ENCODE data around the gene TNS1. TPM values are rescaled to one million over a fixed set of nuclear protein-coding genes. Genes with fewer than 3 reads are reported as not detected.

Gene TNS1
- total and polyA plus RNA-seq, 2 donors: 8.3 to 21.3 TPM

- Histone ChIP-seq H3K27me3 (ENCODE audit: control insufficient read depth in 2 of 2, insufficient read depth in 1 of 2, low read length in 1 of 2) (no peaks in the 10 kb centered on the region), H3K36me3 (ENCODE audit: control insufficient read depth in 2 of 2, insufficient read depth in 2 of 2, low read length in 1 of 2) (no peaks in the 10 kb centered on the region), H3K4me3 (ENCODE audit: low read length in 2 of 2) (no peak overlapping the region), H3K27ac (ENCODE audit: low read depth in 1 of 2, low read length in 1 of 2) (no peak overlapping the region), H3K4me1 (ENCODE audit: control insufficient read depth in 2 of 2, insufficient read depth in 2 of 2, low read length in 2 of 2) (no peaks in the 10 kb centered on the region), H3K9me3 (ENCODE audit: control insufficient read depth in 2 of 2, insufficient read depth in 1 of 2, low read length in 1 of 2) (no peaks in the 10 kb centered on the region)
- DNase-seq (ENCODE audit: low read depth in 6 of 9, low spot score in 9 of 9): no peak
- WGBS: 83% methylated on average over 8 of the region's 8 CpGs
Observed at GRCh38 chr2:217797661-217798069, 205.1 kb downstream of the TNS1 start.

GRCh38 chr2:217797165-217797564, 205.6 kb downstream of the TNS1 start:
- Histone ChIP-seq H3K4me1 (ENCODE audit: control insufficient read depth in 2 of 2, insufficient read depth in 2 of 2, low read length in 2 of 2) (no peaks in the 10 kb centered on the region), H3K27ac (ENCODE audit: low read depth in 1 of 2, low read length in 1 of 2) (no peak overlapping the region), H3K9me3 (ENCODE audit: control insufficient read depth in 2 of 2, insufficient read depth in 1 of 2, low read length in 1 of 2) (no peaks in the 10 kb centered on the region), H3K4me3 (ENCODE audit: low read length in 2 of 2) (no peak overlapping the region), H3K36me3 (ENCODE audit: control insufficient read depth in 2 of 2, insufficient read depth in 2 of 2, low read length in 1 of 2) (no peaks in the 10 kb centered on the region), H3K27me3 (ENCODE audit: control insufficient read depth in 2 of 2, insufficient read depth in 1 of 2, low read length in 1 of 2) (no peaks in the 10 kb centered on the region)
- WGBS: 83% methylated on average over 3 of the region's 3 CpGs
- no peak for DNase-seq (ENCODE audit: low read depth in 6 of 9, low spot score in 9 of 9)

- Histone ChIP-seq H3K4me1 (ENCODE audit: control insufficient read depth in 2 of 2, insufficient read depth in 2 of 2, low read length in 2 of 2) (no peaks in the 10 kb centered on the region), H3K27ac (ENCODE audit: low read depth in 1 of 2, low read length in 1 of 2) (no peak overlapping the region), H3K27me3 (ENCODE audit: control insufficient read depth in 2 of 2, insufficient read depth in 1 of 2, low read length in 1 of 2) (no peaks in the 10 kb centered on the region), H3K36me3 (ENCODE audit: control insufficient read depth in 2 of 2, insufficient read depth in 2 of 2, low read length in 1 of 2) (no peaks in the 10 kb centered on the region), H3K9me3 (ENCODE audit: control insufficient read depth in 2 of 2, insufficient read depth in 1 of 2, low read length in 1 of 2) (no peaks in the 10 kb centered on the region), H3K4me3 (ENCODE audit: low read length in 2 of 2) (no peak overlapping the region)
- WGBS: 95% methylated on average over 11 of the region's 11 CpGs
- DNase-seq (ENCODE audit: low read depth in 6 of 9, low spot score in 9 of 9): no peak
Observed at GRCh38 chr2:217795706-217796465, 206.9 kb downstream of the TNS1 start.

- Histone ChIP-seq H3K4me1 (ENCODE audit: control insufficient read depth in 2 of 2, insufficient read depth in 2 of 2, low read length in 2 of 2) (peaks cover 0 to 4% of the 10 kb centered on the region in 2 donors), H3K27ac (ENCODE audit: low read depth in 1 of 2, low read length in 1 of 2) (no peak overlapping the region), H3K27me3 (ENCODE audit: control insufficient read depth in 2 of 2, insufficient read depth in 1 of 2, low read length in 1 of 2) (no peaks in the 10 kb centered on the region), H3K4me3 (ENCODE audit: low read length in 2 of 2) (no peak overlapping the region), H3K36me3 (ENCODE audit: control insufficient read depth in 2 of 2, insufficient read depth in 2 of 2, low read length in 1 of 2) (no peaks in the 10 kb centered on the region), H3K9me3 (ENCODE audit: control insufficient read depth in 2 of 2, insufficient read depth in 1 of 2, low read length in 1 of 2) (no peaks in the 10 kb centered on the region)
- WGBS: 98% methylated on average over 5 of the region's 5 CpGs
- DNase-seq (ENCODE audit: low read depth in 6 of 9, low spot score in 9 of 9): no peak
Observed at GRCh38 chr2:217795067-217795466, 207.7 kb downstream of the TNS1 start.

GRCh38 chr2:217794133-217794986, 208.4 kb downstream of the TNS1 start:
- no peaks in the 10 kb centered on the region for H3K36me3 ChIP-seq (ENCODE audit: control insufficient read depth in 2 of 2, insufficient read depth in 2 of 2, low read length in 1 of 2)

GRCh38 chr2:217793566-217794132, 209.1 kb downstream of the TNS1 start:
- Histone ChIP-seq H3K4me1 (ENCODE audit: control insufficient read depth in 2 of 2, insufficient read depth in 2 of 2, low read length in 2 of 2) (peaks cover 0 to 12% of the 10 kb centered on the region in 2 donors), H3K27me3 (ENCODE audit: control insufficient read depth in 2 of 2, insufficient read depth in 1 of 2, low read length in 1 of 2) (peaks cover 0 to 5% of the 10 kb centered on the region in 2 donors), H3K4me3 (ENCODE audit: low read length in 2 of 2) (no peak overlapping the region), H3K9me3 (ENCODE audit: control insufficient read depth in 2 of 2, insufficient read depth in 1 of 2, low read length in 1 of 2) (no peaks in the 10 kb centered on the region), H3K27ac (ENCODE audit: low read depth in 1 of 2, low read length in 1 of 2) (no peak overlapping the region), H3K36me3 (ENCODE audit: control insufficient read depth in 2 of 2, insufficient read depth in 2 of 2, low read length in 1 of 2) (no peaks in the 10 kb centered on the region)
- WGBS: 93% methylated on average over 8 of the region's 8 CpGs
- no peak for DNase-seq (ENCODE audit: low read depth in 6 of 9, low spot score in 9 of 9)

More at GRCh38 chr2:217794133-217794986, 208.4 kb downstream of the TNS1 start:
- peaks cover 0 to 11% of the 10 kb centered on the region in 2 donors for H3K4me1 ChIP-seq (ENCODE audit: control insufficient read depth in 2 of 2, insufficient read depth in 2 of 2, low read length in 2 of 2)
- no peak for DNase-seq (ENCODE audit: low read depth in 6 of 9, low spot score in 9 of 9)
- 96% methylated on average over 13 of the region's 13 CpGs for WGBS
- peaks cover 0 to 5% of the 10 kb centered on the region in 2 donors for H3K27me3 ChIP-seq (ENCODE audit: control insufficient read depth in 2 of 2, insufficient read depth in 1 of 2, low read length in 1 of 2)
- H3K27ac ChIP-seq (ENCODE audit: low read depth in 1 of 2, low read length in 1 of 2): no peak overlapping the region
- no peak overlapping the region for H3K4me3 ChIP-seq (ENCODE audit: low read length in 2 of 2)
- H3K9me3 ChIP-seq (ENCODE audit: control insufficient read depth in 2 of 2, insufficient read depth in 1 of 2, low read length in 1 of 2): no peaks in the 10 kb centered on the region

- H3K36me3 ChIP-seq (ENCODE audit: control insufficient read depth in 2 of 2, insufficient read depth in 2 of 2, low read length in 1 of 2): no peaks in the 10 kb centered on the region
- peaks cover 0 to 5% of the 10 kb centered on the region in 2 donors for H3K27me3 ChIP-seq (ENCODE audit: control insufficient read depth in 2 of 2, insufficient read depth in 1 of 2, low read length in 1 of 2)
- 92% methylated on average over 5 of the region's 5 CpGs for whole genome bisulfite sequencing
- no peaks in the 10 kb centered on the region for H3K9me3 ChIP-seq (ENCODE audit: control insufficient read depth in 2 of 2, insufficient read depth in 1 of 2, low read length in 1 of 2)
- H3K4me1 ChIP-seq (ENCODE audit: control insufficient read depth in 2 of 2, insufficient read depth in 2 of 2, low read length in 2 of 2): peaks cover 0 to 12% of the 10 kb centered on the region in 2 donors
- H3K27ac ChIP-seq (ENCODE audit: low read depth in 1 of 2, low read length in 1 of 2): no peak overlapping the region
- no peak overlapping the region for H3K4me3 ChIP-seq (ENCODE audit: low read length in 2 of 2)
- DNase-seq (ENCODE audit: low read depth in 6 of 9, low spot score in 9 of 9): no peak
Observed at GRCh38 chr2:217792626-217793527, 209.9 kb downstream of the TNS1 start.

GRCh38 chr2:217791551-217791950, 211.2 kb downstream of the TNS1 start:
- whole genome bisulfite sequencing: 91% methylated on average over 2 of the region's 2 CpGs
- H3K9me3 ChIP-seq (ENCODE audit: control insufficient read depth in 2 of 2, insufficient read depth in 1 of 2, low read length in 1 of 2): no peaks in the 10 kb centered on the region
- H3K27ac ChIP-seq (ENCODE audit: low read depth in 1 of 2, low read length in 1 of 2): no peak overlapping the region
- H3K36me3 ChIP-seq (ENCODE audit: control insufficient read depth in 2 of 2, insufficient read depth in 2 of 2, low read length in 1 of 2): no peaks in the 10 kb centered on the region
- peaks cover 0 to 5% of the 10 kb centered on the region in 2 donors for H3K27me3 ChIP-seq (ENCODE audit: control insufficient read depth in 2 of 2, insufficient read depth in 1 of 2, low read length in 1 of 2)
- DNase-seq (ENCODE audit: low read depth in 6 of 9, low spot score in 9 of 9): no peak
- peaks cover 0 to 12% of the 10 kb centered on the region in 2 donors for H3K4me1 ChIP-seq (ENCODE audit: control insufficient read depth in 2 of 2, insufficient read depth in 2 of 2, low read length in 2 of 2)
- H3K4me3 ChIP-seq (ENCODE audit: low read length in 2 of 2): no peak overlapping the region

Measured in thymus (tissue), 11 donors.